H9 (cell line): ENCODE measurements around the gene ZNF786. TPM values are rescaled to one million over a fixed set of nuclear protein-coding genes. Genes with fewer than 3 reads are reported as not detected.

Source experiments
- DNase-seq: peaks from one replicate; pipeline ENCODE4 v3.0.0-alpha.2; 2017
- H2AFZ ChIP-seq: one replicate; pipeline ENCODE4 v1.6.1; 2013; ENCODE audit warnings: mild to moderate bottlenecking, low read length, control low read depth, moderate library complexity
- H2AK5ac ChIP-seq: 2 replicates; pipeline ENCODE4 v1.6.1; 2013; ENCODE audit warnings: low read length, control low read depth, mixed read lengths; ENCODE audit not compliant: insufficient read length
- H2BK120ac ChIP-seq: one replicate; pipeline ENCODE4 v1.6.1; 2013; ENCODE audit warnings: low read depth, mild to moderate bottlenecking, low read length, control low read depth, inconsistent platforms; ENCODE audit not compliant: poor library complexity, severe bottlenecking
- H2BK12ac ChIP-seq: 2 replicates; pipeline ENCODE4 v1.6.1; 2013; ENCODE audit warnings: low read length, control low read depth, mixed read lengths, low read depth; ENCODE audit not compliant: insufficient read length
- H2BK15ac ChIP-seq: 2 replicates; pipeline ENCODE4 v1.6.1; 2013; ENCODE audit warnings: low read depth, low read length, control low read depth
- H2BK20ac ChIP-seq: one replicate; pipeline ENCODE4 v1.6.1; 2013; ENCODE audit warnings: low read depth, mild to moderate bottlenecking, low read length, control low read depth, inconsistent platforms; ENCODE audit not compliant: poor library complexity, severe bottlenecking
- H2BK5ac ChIP-seq: 2 replicates; pipeline ENCODE4 v1.6.1; 2013; ENCODE audit warnings: low read length, control low read depth, mixed read lengths; ENCODE audit not compliant: insufficient read length
- H3K14ac ChIP-seq: 2 replicates; pipeline ENCODE4 v1.6.1; 2013; ENCODE audit warnings: low read length, control low read depth; ENCODE audit not compliant: insufficient read depth
- H3K18ac ChIP-seq: 2 replicates; pipeline ENCODE4 v1.6.1; 2013; ENCODE audit warnings: low read depth, mild to moderate bottlenecking, mixed read lengths, low read length, control low read depth; ENCODE audit not compliant: insufficient read length
- H3K23ac ChIP-seq: 2 replicates; pipeline ENCODE4 v1.6.1; 2013; ENCODE audit warnings: low read length, control low read depth, mixed read lengths, low read depth; ENCODE audit not compliant: insufficient read length
- H3K23me2 ChIP-seq: 2 replicates; pipeline ENCODE4 v1.6.1; 2013; ENCODE audit warnings: low read depth, mild to moderate bottlenecking, mixed read lengths, low read length, control low read depth; ENCODE audit not compliant: insufficient read length, poor library complexity, severe bottlenecking
- H3K27ac ChIP-seq: 2 replicates; pipeline ENCODE4 v1.5.1; 2013; ENCODE audit warnings: low read length, control low read depth, mixed read lengths, low read depth; ENCODE audit not compliant: insufficient read length
- H3K27me3 ChIP-seq: 2 replicates; pipeline ENCODE4 v1.6.1; 2013; ENCODE audit warnings: low read length, control low read depth, inconsistent platforms; ENCODE audit not compliant: insufficient read depth
- H3K4ac ChIP-seq: 2 replicates; pipeline ENCODE4 v1.6.1; 2013; ENCODE audit warnings: low read depth, mild to moderate bottlenecking, control low read depth, inconsistent platforms, low read length, moderate library complexity
- H3K4me1 ChIP-seq: 2 replicates; pipeline ENCODE4 v1.6.1; 2013; ENCODE audit warnings: low read length, control low read depth, inconsistent platforms; ENCODE audit not compliant: insufficient read depth
- H3K4me2 ChIP-seq: 2 replicates; pipeline ENCODE4 v1.6.1; 2013; ENCODE audit warnings: low read length, control low read depth, mixed read lengths; ENCODE audit not compliant: insufficient read length, insufficient read depth
- H3K56ac ChIP-seq: 2 replicates; pipeline ENCODE4 v1.6.1; 2013; ENCODE audit warnings: low read depth, mild to moderate bottlenecking, mixed read lengths, low read length, control low read depth; ENCODE audit not compliant: insufficient read length
- H3K79me1 ChIP-seq: 2 replicates; pipeline ENCODE4 v1.6.1; 2013; ENCODE audit warnings: low read depth, mild to moderate bottlenecking, moderate library complexity, low read length, control low read depth, inconsistent platforms; ENCODE audit not compliant: insufficient read depth, poor library complexity, severe bottlenecking
- H3K79me2 ChIP-seq: 2 replicates; pipeline ENCODE4 v1.6.1; 2013; ENCODE audit warnings: low read length, control low read depth, inconsistent platforms; ENCODE audit not compliant: insufficient read depth
- H3K9ac ChIP-seq: 2 replicates; pipeline ENCODE4 v1.6.1; 2013; ENCODE audit warnings: low read length, control low read depth, mixed read lengths; ENCODE audit not compliant: insufficient read length; ENCODE audit errors: extremely low read depth
- H3K9me3 ChIP-seq: one replicate; pipeline ENCODE4 v1.6.1; 2013; ENCODE audit warnings: low read depth, low read length, inconsistent platforms; ENCODE audit not compliant: control insufficient read depth
- H3T11ph ChIP-seq: one replicate; pipeline ENCODE4 v1.6.1; 2013; ENCODE audit warnings: mild to moderate bottlenecking, low read length, control low read depth, inconsistent platforms
- H4K20me1 ChIP-seq: one replicate; pipeline ENCODE4 v1.6.1; 2013; ENCODE audit not compliant: control insufficient read depth, insufficient read length, insufficient read depth
- H4K5ac ChIP-seq: 2 replicates; pipeline ENCODE4 v1.6.1; 2013; ENCODE audit warnings: low read depth, mild to moderate bottlenecking, mixed read lengths, low read length, control low read depth; ENCODE audit not compliant: insufficient read length
- H4K8ac ChIP-seq: replicated peaks from 2 replicates; pipeline ENCODE4 v1.6.1; 2013; ENCODE audit warnings: low read length, control low read depth, mixed read lengths, low read depth; ENCODE audit not compliant: insufficient read length
- H4K91ac ChIP-seq: 2 replicates; pipeline ENCODE4 v1.6.1; 2013; ENCODE audit warnings: low read depth, mild to moderate bottlenecking, moderate library complexity, mixed read lengths, low read length, control low read depth; ENCODE audit not compliant: insufficient read length
- H3K27ac Mint-ChIP-seq, 3 experiments: 2 replicates in 2 of 3; 3 replicates in 1 of 3; pipeline ENCODE4 v1.8.0; 2020 to 2021; ENCODE audit warnings: mixed read lengths in 3 of 3, mild to moderate bottlenecking in 1 of 3, moderate library complexity in 1 of 3
- H3K27me3 Mint-ChIP-seq: 2 replicates; pipeline ENCODE4 v1.8.0; 2021; ENCODE audit warnings: low read depth, mild to moderate bottlenecking, moderate library complexity, mixed read lengths
- H3K36me3 Mint-ChIP-seq, 3 experiments: 2 replicates in 2 of 3; 3 replicates in 1 of 3; pipeline ENCODE4 v1.8.0; 2020 to 2021; ENCODE audit warnings: low read depth in 3 of 3, mixed read lengths in 3 of 3; ENCODE audit not compliant: insufficient read depth in 1 of 3
- H3K4me1 Mint-ChIP-seq, 2 experiments: 2 replicates each; pipeline ENCODE4 v1.8.0; 2020; ENCODE audit warnings: mixed read lengths in 2 of 2
- H3K4me3 Mint-ChIP-seq, 2 experiments: 2 replicates in 1 of 2; 3 replicates in 1 of 2; pipeline ENCODE4 v1.8.0; 2020 to 2021; ENCODE audit warnings: mild to moderate bottlenecking in 2 of 2, mixed read lengths in 2 of 2, moderate library complexity in 1 of 2
- H3K9me3 Mint-ChIP-seq, 2 experiments: 2 replicates in 1 of 2; 3 replicates in 1 of 2; pipeline ENCODE4 v1.8.0; 2020; ENCODE audit warnings: mild to moderate bottlenecking in 2 of 2, mixed read lengths in 2 of 2, moderate library complexity in 1 of 2
- WGBS: extraction: QIAGEN DNeasy Blood & Tissue Kit; methylation state at CpG from one replicate; pipeline ENCODE4 v1.1.7; 2013; ENCODE audit warnings: missing lambda C conversion rate, low lambda C conversion rate, mixed read lengths; ENCODE audit not compliant: insufficient read length; ENCODE audit errors: extremely low coverage; 5-methylcytosine and 5-hydroxymethylcytosine counted together
- total RNA-seq: library from RNA; stranded (reverse); gene quantifications from 2 replicates; pipeline ENCODE4 v1.2.1, GENCODE V29; 2021
- TF ChIP-seq, protein P1 (sequence below): fragments of 200-600 bp; sonication (generic); conservative IDR thresholded peaks from 3 replicates; pipeline ENCODE4 v1.8.0; 2021; ENCODE audit warnings: antibody characterized with exemption, mild to moderate bottlenecking

Gene ZNF786
- total RNA-seq, 1 experiment from 2014 or later: 25.1 TPM

GRCh38 chr7:149097088-149097487 is 6.6 kb upstream of the ZNF786 start:
- no peak overlapping the region for H3K4me3 Mint-ChIP-seq
- H3K27me3 Mint-ChIP-seq: no peaks in the 10 kb centered on the region
- no peak overlapping the region for H3K18ac ChIP-seq
- no peaks in the 10 kb centered on the region for H3K79me1 ChIP-seq
- no peaks in the 10 kb centered on the region for H3K27me3 ChIP-seq
- no peak for DNase-seq
- no peak overlapping the region for H3K23ac ChIP-seq
- no peak overlapping the region for H2AK5ac ChIP-seq
- H4K91ac ChIP-seq: no peak overlapping the region
- no CpG with 5 or more reads among the region's 4 CpGs for whole genome bisulfite sequencing
- H2BK15ac ChIP-seq: no peak overlapping the region
- H3K9ac ChIP-seq: no peak overlapping the region
- no peak overlapping the region for H3K4me2 ChIP-seq
- no peak overlapping the region for H2AFZ ChIP-seq
- no peak overlapping the region for H4K8ac ChIP-seq
- peaks cover 0 to 2% (median 0%) of the 10 kb centered on the region in 3 experiments; a peak in 1 of 7 replicates for H3K36me3 Mint-ChIP-seq
- H3K9me3 ChIP-seq: no peaks in the 10 kb centered on the region
- no peaks in the 10 kb centered on the region for H4K20me1 ChIP-seq
- H3K27ac ChIP-seq: no peak overlapping the region
- H3K4me1 Mint-ChIP-seq: peaks cover 11 to 16% of the 10 kb centered on the region in 2 experiments
- no peak overlapping the region for H2BK120ac ChIP-seq
- no peak overlapping the region for H3K4ac ChIP-seq
- H3K27ac Mint-ChIP-seq: peak overlapping the region in 2 of 3 experiments; percentile 38 to 84; a peak in 5 of 7 replicates
- H2BK12ac ChIP-seq: no peak overlapping the region
- no peak overlapping the region for H2BK5ac ChIP-seq
- H3K4me1 ChIP-seq: no peaks in the 10 kb centered on the region
- H4K5ac ChIP-seq: no peak overlapping the region
- no peak overlapping the region for H3K14ac ChIP-seq
- H2BK20ac ChIP-seq: no peak overlapping the region
- H3K9me3 Mint-ChIP-seq: no peaks in the 10 kb centered on the region
- no peak overlapping the region for H3K56ac ChIP-seq
- H3K23me2 ChIP-seq: no peaks in the 10 kb centered on the region
- H3T11ph ChIP-seq: no peak overlapping the region
- TF ChIP-seq, protein P1, sequence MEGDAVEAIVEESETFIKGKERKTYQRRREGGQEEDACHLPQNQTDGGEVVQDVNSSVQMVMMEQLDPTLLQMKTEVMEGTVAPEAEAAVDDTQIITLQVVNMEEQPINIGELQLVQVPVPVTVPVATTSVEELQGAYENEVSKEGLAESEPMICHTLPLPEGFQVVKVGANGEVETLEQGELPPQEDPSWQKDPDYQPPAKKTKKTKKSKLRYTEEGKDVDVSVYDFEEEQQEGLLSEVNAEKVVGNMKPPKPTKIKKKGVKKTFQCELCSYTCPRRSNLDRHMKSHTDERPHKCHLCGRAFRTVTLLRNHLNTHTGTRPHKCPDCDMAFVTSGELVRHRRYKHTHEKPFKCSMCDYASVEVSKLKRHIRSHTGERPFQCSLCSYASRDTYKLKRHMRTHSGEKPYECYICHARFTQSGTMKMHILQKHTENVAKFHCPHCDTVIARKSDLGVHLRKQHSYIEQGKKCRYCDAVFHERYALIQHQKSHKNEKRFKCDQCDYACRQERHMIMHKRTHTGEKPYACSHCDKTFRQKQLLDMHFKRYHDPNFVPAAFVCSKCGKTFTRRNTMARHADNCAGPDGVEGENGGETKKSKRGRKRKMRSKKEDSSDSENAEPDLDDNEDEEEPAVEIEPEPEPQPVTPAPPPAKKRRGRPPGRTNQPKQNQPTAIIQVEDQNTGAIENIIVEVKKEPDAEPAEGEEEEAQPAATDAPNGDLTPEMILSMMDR: no peak
- H3K79me2 ChIP-seq: no peaks in the 10 kb centered on the region
